Cortex of kidney (tissue), 1 donor: Measurements from ENCODE around the gene TKTL1.
A peak's percentile ranks its signal among the peaks of the same experiment; 100 is the strongest.

Experiments used
- DNase-seq: peaks from one replicate; lab custom pipeline; 2025; lab: John Stamatoyannopoulos, UW

The TKTL1 gene

GRCh38 chrX:154378059-154378798, 82.6 kb downstream of the TKTL1 start:
- peak; percentile 68 for DNase-seq

GRCh38 chrX:154378799-154379568, 83.4 kb downstream of the TKTL1 start, which contains the start of gene EMD:
Gene EMD (plus strand): TSS chrX:154379295. CDS start chrX:154379485, 190 bp downstream.
- DNase-seq, result peak; percentile 68

DNA sequence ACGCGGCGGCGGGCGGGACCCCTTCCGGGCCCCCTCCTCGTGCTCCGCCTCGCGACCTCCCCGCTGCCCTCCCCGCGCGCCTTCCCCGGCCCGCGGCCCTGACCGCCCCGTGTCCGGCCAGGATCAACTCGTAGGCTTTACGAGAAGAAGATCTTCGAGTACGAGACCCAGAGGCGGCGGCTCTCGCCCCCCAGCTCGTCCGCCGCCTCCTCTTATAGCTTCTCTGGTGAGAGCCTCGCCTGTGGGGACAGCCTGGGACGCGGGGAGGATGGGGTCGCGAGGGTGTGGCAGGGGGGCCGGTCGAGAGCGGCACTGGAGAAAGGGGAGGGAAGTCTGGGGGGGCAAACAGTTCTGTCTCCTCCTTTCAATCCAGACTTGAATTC, 84.0 kb downstream of the TKTL1 start:
- no peak for DNase-seq
